AG04450 (cell line): ENCODE data around the gene RNF208. TPM values are rescaled to one million over a fixed set of nuclear protein-coding genes. Genes with fewer than 3 reads are reported as not detected.
A peak's percentile ranks its signal among the peaks of the same experiment; 100 is the strongest.

Experiments used
- CTCF ChIA-PET: fragments of 300-600, 350-600 bp; formaldehyde crosslinking; extraction: SDS; loops from one replicate; lab custom pipeline; 2022; ENCODE audit warnings: antibody characterized with exemption, inconsistent platforms; lab: Charles Lee
- POLR2A ChIA-PET: fragments of 350-600 bp; formaldehyde crosslinking; extraction: SDS; loops from one replicate; lab custom pipeline; 2021; ENCODE audit warnings: antibody characterized with exemption, inconsistent platforms; lab: Yijun Ruan, JAX
- DNase-seq: peaks from one replicate; pipeline ENCODE4 v3.0.0-alpha.2; 2011; ENCODE audit warnings: low read depth, low spot score
- H3K27ac ChIP-seq: one replicate; pipeline ENCODE4 v1.5.1; 2012; ENCODE audit warnings: low read depth, low read length, control low read depth
- H3K27me3 ChIP-seq: one replicate; pipeline ENCODE4 v1.6.0; 2012; ENCODE audit warnings: low read length; ENCODE audit not compliant: control insufficient read depth, insufficient read depth
- H3K4me3 ChIP-seq: 2 replicates; pipeline ENCODE4 v1.5.1; 2011; ENCODE audit warnings: mild to moderate bottlenecking, low read depth, low read length, control low read depth
- H3K9me3 ChIP-seq: 2 replicates; pipeline ENCODE4 v1.5.1; 2012; ENCODE audit warnings: low read length; ENCODE audit not compliant: control insufficient read depth, insufficient read depth
- CTCF ChIP-seq: IDR thresholded peaks from 2 replicates; pipeline ENCODE4 v1.5.1; 2011; ENCODE audit warnings: low read depth, low read length, control low read depth, inconsistent platforms
- polyA plus RNA-seq: library from polyadenylated mRNA; depleted of rRNA; stranded (reverse); fragments of >200 nt; gene quantifications from 2 replicates; pipeline ENCODE4 v1.2.3, GENCODE V29; 2011

RNF208 gene
- polyA plus RNA-seq, 1 experiment = 0.17 TPM

GRCh38 chr9:137237759-137238726 lies 16.0 kb upstream of the RNF208 start:
- no peak for DNase-seq
- H3K4me3 ChIP-seq = no peak overlapping the region
- H3K27ac ChIP-seq = no peak overlapping the region
- no peak for TF ChIP-seq CTCF
- ChIA-PET POLR2A (no interaction called here), CTCF (interaction anchor here (0.5 to 2.3 kb wide), 8 partner anchors 11 to 311 kb away, joined by 3 to 17 read pairs (median 6); partner anchors contain the start of genes ANAPC2, RNF224 and SSNA1)
- H3K9me3 ChIP-seq = no peaks in the 10 kb centered on the region; the same call in 1 of the 2 replicates
- no peaks in the 10 kb centered on the region for H3K27me3 ChIP-seq

- H3K9me3 ChIP-seq = no peaks in the 10 kb centered on the region; the same call in 1 of the 2 replicates
- DNase-seq = no peak
- H3K27ac ChIP-seq = no peak overlapping the region
- TF ChIP-seq CTCF = no peak
- ChIA-PET POLR2A (interaction anchor here (0.6 to 1.0 kb wide), 3 partner anchors 14 to 116 kb away, joined by 3 to 7 read pairs (median 4); partner anchors contain the start of gene TPRN), CTCF (interaction anchor here (0.5 to 2.0 kb wide), 46 partner anchors 8 to 813 kb away, joined by 3 to 29 read pairs (median 4); partner anchors contain the start of genes ANAPC2, CYSRT1, EXD3 and MAN1B1)
- H3K4me3 ChIP-seq = no peak overlapping the region
- no peaks in the 10 kb centered on the region for H3K27me3 ChIP-seq
Observed at GRCh38 chr9:137236936-137237421, 14.9 kb upstream of the RNF208 start.

- H3K9me3 ChIP-seq = no peaks in the 10 kb centered on the region; the same call in 1 of the 2 replicates
- ChIA-PET CTCF (interaction anchor here (0.5 to 2.0 kb wide), 45 partner anchors 9 to 812 kb away, joined by 3 to 29 read pairs (median 4); partner anchors contain the start of genes ANAPC2, CYSRT1, EXD3 and MAN1B1), POLR2A (interaction anchor here (0.6 to 1.0 kb wide), 4 partner anchors 13 to 190 kb away, joined by 3 to 7 read pairs (median 4); partner anchors contain the start of genes NPDC1 and TPRN)
- DNase-seq = peak; percentile 33
- H3K27me3 ChIP-seq = no peaks in the 10 kb centered on the region
- TF ChIP-seq CTCF = peak; percentile 95
- no peak overlapping the region for H3K27ac ChIP-seq
- H3K4me3 ChIP-seq = no peak overlapping the region
Observed at GRCh38 chr9:137236238-137236935, 14.3 kb upstream of the RNF208 start.

GRCh38 chr9:137235424-137236237 lies 13.6 kb upstream of the RNF208 start:
- Histone ChIP-seq H3K27ac (no peak overlapping the region), H3K4me3 (no peak overlapping the region), H3K9me3 (no peaks in the 10 kb centered on the region; the same call in 1 of the 2 replicates), H3K27me3 (no peaks in the 10 kb centered on the region)
- TF ChIP-seq CTCF = no peak
- no peak for DNase-seq
- POLR2A ChIA-PET = interaction anchor here (0.6 to 1.0 kb wide), 3 partner anchors 13 to 189 kb away, joined by 3 to 7 read pairs (median 4); partner anchors contain the start of genes NPDC1 and TPRN
- CTCF ChIA-PET = interaction anchor here (1.0 to 2.0 kb wide), 13 partner anchors 8 to 173 kb away, joined by 3 to 29 read pairs (median 5); partner anchors contain the start of genes ANAPC2, CYSRT1, RNF208 and RNF224
